ENCODE measurements around the gene NCBP1.

GRCh38 chr9:97706246-97706645, 72.6 kb downstream of the NCBP1 start:
- TF ChIP-seq EZH2phosphoT487 (IDR thresholded peaks at IDR 0.05; ENCODE audit: borderline replicate concordance, low read depth): no peak
- no peak for TF ChIP-seq CTCF (IDR thresholded peaks at IDR 0.05)
- TF ChIP-seq POLR2AphosphoS5 (IDR thresholded peaks at IDR 0.05; ENCODE audit: low read depth, low read length): no peak
- no peak for TF ChIP-seq EP300 (IDR thresholded peaks at IDR 0.05; ENCODE audit: borderline replicate concordance in 1 of 2, low read depth in 1 of 2, low read length in 1 of 2)
- no peak for TF ChIP-seq RAD21 (IDR thresholded peaks at IDR 0.05; ENCODE audit: low read length)
- no peak for TF ChIP-seq USF2 (IDR thresholded peaks at IDR 0.05; ENCODE audit: borderline replicate concordance, low read depth, low read length)
- TF ChIP-seq FOXM1 (IDR thresholded peaks at IDR 0.05; ENCODE audit: low read depth): no peak
- TF ChIP-seq RCOR1 (IDR thresholded peaks at IDR 0.05; ENCODE audit: low read length): no peak

Data from SK-N-SH (cell line).